GM18868 (cell line): ENCODE measurements around the gene CELF4.

Source experiments
- ATAC-seq: cut with Tn5 transposase; IDR thresholded peaks from one replicate; pipeline ENCODE4 v1.9.1; 2021; ENCODE audit warnings: mild to moderate bottlenecking, moderate library complexity; ENCODE audit not compliant: unreplicated experiment

Gene CELF4

GRCh38 chr18:37422596-37422995 lies 143.0 kb downstream of the CELF4 start:
- no peak for ATAC-seq

GRCh38 chr18:37422116-37422515 lies 143.5 kb downstream of the CELF4 start:
- ATAC-seq: no peak

- no peak for ATAC-seq
Measured at GRCh38 chr18:37421341-37422077, 144.1 kb downstream of the CELF4 start.

GRCh38 chr18:37420315-37420880 lies 145.2 kb downstream of the CELF4 start:
- no peak for ATAC-seq

GRCh38 chr18:37419866-37420265 lies 145.7 kb downstream of the CELF4 start:
- no peak for ATAC-seq

- ATAC-seq: no peak
Measured at GRCh38 chr18:37419315-37419714, 146.3 kb downstream of the CELF4 start.

- ATAC-seq: no peak
Measured at GRCh38 chr18:37414816-37415215, 150.8 kb downstream of the CELF4 start.

- no peak for ATAC-seq
Measured at GRCh38 chr18:37412829-37413228, 152.8 kb downstream of the CELF4 start.

GRCh38 chr18:37412333-37412732 lies 153.3 kb downstream of the CELF4 start:
- no peak for ATAC-seq

GRCh38 chr18:37409878-37410277 lies 155.7 kb downstream of the CELF4 start:
- no peak for ATAC-seq

GRCh38 chr18:37408676-37409265 lies 156.8 kb downstream of the CELF4 start:
- ATAC-seq: no peak

GRCh38 chr18:37407571-37407970 lies 158.0 kb downstream of the CELF4 start:
- no peak for ATAC-seq

- ATAC-seq: no peak
Measured at GRCh38 chr18:37405772-37406171, 159.8 kb downstream of the CELF4 start.

- no peak for ATAC-seq
Measured at GRCh38 chr18:37405229-37405628, 160.4 kb downstream of the CELF4 start.

GRCh38 chr18:37403788-37404187 lies 161.8 kb downstream of the CELF4 start:
- ATAC-seq: no peak

- ATAC-seq: no peak
Measured at GRCh38 chr18:37403100-37403781, 162.4 kb downstream of the CELF4 start.

- no peak for ATAC-seq
Measured at GRCh38 chr18:37402735-37403099, 162.9 kb downstream of the CELF4 start.

- ATAC-seq: no peak
Measured at GRCh38 chr18:37400802-37401201, 164.8 kb downstream of the CELF4 start.

GRCh38 chr18:37398248-37398920 lies 167.2 kb downstream of the CELF4 start:
- ATAC-seq: no peak

GRCh38 chr18:37397814-37398213 lies 167.8 kb downstream of the CELF4 start:
- no peak for ATAC-seq

- no peak for ATAC-seq
Measured at GRCh38 chr18:37396971-37397720, 168.5 kb downstream of the CELF4 start.
